ENCODE measurements around the gene TMCC3.
"Not testable (repeated sequence)": the region's sequence is repeated elsewhere in the genome, so short reads cannot be mapped to it uniquely, and the experiment has no call there.

The TMCC3 gene

DNA sequence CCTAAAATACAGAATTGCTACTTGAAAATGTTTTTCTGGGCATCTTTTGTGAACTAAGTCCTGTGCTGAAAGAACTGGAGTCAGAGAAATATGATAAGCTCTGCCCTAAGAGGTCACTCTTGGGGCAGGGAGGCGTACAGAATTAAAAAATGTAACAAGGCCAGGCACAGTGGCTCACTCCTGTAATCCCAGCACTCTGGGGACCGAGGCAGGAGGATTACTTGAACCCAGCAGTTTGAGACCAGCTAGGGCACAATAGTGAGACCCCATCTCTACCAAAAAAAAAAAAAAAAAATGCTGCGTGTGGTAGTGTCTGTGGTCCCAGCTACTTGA, 46.0 kb downstream of the TMCC3 start:
- DNase-seq (ENCODE audit: extremely low read depth in 1 of 2, low read depth in 1 of 2) = no peak

DNA sequence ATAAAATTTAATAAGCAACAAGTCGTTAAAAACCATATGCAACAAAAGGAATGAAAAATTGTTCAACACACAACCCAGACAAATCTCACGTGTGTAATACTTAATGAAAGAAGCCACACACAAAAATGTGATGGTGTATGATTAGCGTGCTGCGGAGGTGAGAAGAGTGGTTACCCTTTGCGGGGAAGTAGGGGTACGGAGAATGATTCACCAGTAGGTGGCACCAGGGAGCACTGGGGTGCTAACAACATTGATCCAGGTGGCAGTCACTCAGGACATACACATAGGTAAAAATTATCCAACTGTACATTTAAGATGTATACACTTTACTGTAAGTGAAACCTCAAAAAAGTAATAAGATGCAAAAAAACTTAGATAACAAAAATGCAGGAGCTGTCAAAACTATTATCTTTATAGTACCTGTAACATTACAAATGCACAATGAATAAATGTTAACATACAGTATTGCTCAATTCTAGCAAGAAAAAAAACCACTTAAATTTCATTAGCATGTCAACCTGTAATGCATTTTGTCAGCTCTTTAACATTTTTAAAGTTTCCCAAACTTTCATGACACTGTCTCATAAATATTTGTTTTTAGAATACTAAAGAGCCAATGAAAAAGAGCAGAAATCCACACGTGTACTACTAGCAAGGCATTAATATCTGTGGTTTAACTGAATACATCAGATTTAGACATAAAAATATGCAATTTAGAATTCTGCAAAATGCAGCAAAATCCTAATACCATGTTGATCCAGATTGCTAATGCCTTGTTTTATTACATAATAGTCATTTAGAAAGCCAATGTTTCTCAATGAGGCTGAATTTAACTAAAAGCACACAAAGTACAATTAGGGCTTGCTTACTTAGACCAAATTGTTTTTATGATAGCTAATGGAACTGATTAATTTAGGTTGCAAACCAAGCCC, 46.7 kb downstream of the TMCC3 start:
- DNase-seq (ENCODE audit: extremely low read depth in 1 of 2, low read depth in 1 of 2) = peak; percentile 3 to 29

DNA sequence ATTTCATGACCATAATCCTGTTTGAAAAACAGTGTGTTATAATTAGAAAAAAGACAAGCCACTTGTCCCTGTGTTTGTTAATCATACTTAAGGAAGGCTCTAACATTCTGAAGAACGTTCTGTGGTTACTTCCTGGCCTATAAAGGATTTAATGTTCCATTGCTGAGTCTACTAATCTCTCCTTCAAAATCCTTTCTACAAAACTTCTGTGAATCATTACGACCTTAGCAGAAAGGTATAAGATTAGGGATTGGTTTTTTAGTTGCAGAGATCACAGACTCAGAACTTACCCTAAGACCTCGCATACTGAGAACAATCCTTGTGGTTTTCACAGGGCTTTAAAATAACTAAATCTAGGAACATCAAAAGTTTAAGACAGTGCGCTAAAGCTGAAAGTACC, 48.3 kb downstream of the TMCC3 start:
- no peak for DNase-seq (ENCODE audit: extremely low read depth in 1 of 2, low read depth in 1 of 2)

DNA sequence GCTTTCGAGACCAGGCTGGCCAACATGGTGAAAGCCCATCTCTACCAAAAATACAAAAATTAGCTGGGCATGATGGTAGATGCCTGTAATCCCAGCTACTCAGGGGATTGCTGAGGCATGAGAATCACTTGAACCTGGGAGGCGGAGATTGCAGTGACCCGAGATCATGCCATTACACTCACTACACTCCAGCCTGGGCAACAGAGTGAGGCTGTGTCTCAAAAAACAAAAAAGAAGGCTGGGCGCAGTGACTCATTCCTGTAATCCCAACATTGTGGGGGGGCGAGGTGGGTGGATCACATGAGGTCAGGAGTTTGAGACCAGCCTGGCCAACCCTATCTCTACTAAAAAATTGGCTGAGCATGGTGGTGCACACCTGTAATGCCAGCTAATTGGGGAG, 49.0 kb downstream of the TMCC3 start:
- DNase-seq (ENCODE audit: extremely low read depth in 1 of 2, low read depth in 1 of 2) = not testable (repeated sequence)

DNA sequence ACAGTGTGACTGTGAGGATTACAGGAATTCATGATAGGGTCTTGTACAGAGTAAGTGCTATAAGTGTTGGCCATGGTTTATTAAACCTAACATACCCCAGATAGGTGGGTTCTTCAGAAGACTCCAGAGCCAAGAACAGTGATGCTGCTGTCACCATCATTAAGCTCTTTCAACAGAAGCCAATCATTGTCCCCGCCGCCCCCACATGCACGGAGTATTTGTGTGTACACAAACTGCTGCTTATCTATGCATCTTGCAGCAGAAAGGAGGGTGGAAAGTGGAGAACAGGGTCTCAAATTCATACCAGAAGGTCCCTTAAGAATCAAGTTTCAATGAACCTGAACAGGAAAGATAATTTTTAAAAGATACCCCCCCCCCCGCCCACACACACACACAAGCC, 51.2 kb downstream of the TMCC3 start:
- no peak for DNase-seq (ENCODE audit: extremely low read depth in 1 of 2, low read depth in 1 of 2)

DNA sequence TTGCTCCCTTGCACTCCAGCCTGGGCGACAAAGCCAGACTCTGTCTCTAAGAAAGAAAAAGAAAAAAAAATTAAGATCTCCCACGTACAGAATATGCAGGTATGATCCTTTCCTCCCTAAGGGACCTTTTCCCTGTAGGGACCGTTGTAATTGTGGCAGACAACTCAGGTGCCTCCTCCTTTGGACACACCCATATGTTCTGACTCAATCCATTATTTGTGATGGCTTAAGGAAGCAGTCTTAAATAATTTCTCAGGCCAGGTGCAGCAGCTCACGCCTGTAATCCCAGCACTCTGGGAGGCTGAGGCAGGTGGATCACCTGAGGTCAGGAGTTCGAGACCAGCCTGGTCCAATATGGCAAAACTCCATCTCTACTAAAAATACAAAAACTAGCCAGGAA, 53.1 kb downstream of the TMCC3 start:
- no peak for DNase-seq (ENCODE audit: extremely low read depth in 1 of 2, low read depth in 1 of 2)

DNA sequence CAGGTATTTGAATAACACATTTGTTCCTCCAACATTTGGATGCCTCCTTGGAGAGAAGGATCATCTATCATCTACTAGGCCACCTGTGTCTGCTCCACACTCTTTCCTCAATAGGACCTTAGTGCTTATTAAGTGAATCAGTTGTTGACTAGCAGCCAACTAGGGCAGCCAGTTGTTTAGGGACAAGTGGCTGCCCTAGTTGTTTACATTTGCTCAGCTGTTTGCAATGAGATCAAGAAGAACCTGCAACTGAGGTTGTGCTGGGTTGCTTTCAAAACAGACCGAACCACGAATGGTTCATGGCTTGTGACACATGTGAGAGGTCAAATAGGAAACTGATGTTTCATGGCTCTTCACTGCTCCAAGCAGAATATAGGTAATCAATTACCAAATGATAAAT, 53.8 kb downstream of the TMCC3 start:
- no peak for DNase-seq (ENCODE audit: extremely low read depth in 1 of 2, low read depth in 1 of 2)

DNA sequence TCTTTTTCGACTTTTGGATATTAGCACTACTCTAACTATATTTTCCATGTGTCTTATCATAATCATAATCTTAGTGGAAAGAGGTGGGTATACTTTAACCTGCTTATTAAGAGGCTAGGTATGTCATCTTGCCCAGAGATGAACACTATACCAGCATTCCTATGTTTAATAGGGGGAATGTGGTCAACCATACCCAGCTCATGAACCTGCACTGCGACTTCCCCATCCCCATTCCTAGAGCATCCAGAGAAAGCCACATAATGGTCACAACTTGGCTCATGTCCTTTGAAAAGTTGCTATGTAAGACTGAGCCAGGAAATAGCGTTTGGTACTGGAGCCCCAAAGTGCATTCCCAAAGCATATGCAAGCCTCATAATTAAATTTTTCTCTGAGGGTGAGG, 55.2 kb downstream of the TMCC3 start:
- no peak for DNase-seq (ENCODE audit: extremely low read depth in 1 of 2, low read depth in 1 of 2)

DNA sequence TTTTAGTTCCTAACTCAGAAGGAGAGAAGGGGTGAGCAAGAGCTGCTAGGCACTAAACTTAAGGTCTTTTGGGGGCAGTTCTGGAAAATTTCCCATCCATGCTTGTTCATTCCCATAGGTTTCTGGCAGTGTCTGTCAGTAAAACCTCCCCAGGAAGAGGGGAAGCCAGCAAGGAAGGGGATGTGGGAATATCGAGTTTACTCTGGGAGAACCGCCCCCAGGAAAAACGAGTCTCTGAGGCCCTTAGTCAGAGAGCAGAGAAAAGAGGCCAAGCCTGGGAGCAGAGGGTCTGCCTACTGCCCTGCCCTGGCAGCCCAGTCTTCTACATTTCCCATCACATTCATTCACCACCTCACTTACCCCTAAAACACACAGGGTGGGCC, 55.9 kb downstream of the TMCC3 start:
- DNase-seq (ENCODE audit: extremely low read depth in 1 of 2, low read depth in 1 of 2) = no peak

DNA sequence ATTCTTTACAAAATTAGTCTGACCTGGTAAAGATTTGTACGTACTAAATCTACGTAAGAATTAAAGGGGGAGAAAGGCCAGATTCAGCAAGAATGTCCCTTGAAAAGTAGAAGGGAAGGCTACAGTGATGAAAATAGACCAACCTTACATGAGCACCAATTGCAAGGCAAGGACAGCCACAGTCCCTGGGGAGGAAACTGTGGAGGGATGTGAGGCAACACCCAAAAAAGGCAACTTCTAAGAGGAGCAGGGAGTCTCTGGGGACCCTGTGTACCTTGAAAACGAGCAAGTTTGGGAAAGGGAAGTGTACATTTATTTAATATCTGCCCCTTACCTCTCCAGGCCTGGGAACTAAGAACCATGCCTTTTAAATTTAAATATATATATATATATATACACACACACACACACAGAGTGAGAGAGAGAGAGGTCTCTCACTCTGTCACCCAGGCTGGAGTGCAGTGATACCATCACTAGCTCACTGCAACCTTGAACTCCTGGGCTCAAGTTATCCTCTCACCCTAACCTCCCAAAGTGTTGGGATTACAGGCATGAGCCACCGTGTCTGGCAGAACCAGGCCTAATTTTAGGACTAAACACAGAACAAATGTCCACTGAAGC, 56.4 kb downstream of the TMCC3 start:
- DNase-seq (ENCODE audit: extremely low read depth in 1 of 2, low read depth in 1 of 2) = no peak

DNA sequence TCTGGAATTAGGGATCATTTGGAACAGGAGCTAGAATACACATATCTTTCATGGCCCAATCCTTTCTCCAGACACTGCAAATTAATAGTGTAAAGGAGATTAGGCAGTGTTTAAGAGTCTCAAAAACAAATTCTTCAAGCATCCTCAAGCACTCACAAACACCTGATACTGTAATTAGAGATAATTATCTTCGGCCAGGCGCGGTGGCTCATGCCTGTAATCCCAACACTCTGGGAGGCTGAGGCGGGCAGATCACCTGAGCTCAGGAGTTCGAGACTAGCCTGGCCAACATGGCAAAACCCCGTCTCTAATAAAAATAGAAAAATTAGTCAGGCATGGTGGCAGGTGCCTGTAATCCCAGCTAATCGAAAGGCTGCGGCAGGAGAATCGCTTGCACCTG, 57.6 kb downstream of the TMCC3 start:
- DNase-seq (ENCODE audit: extremely low read depth in 1 of 2, low read depth in 1 of 2) = not testable (repeated sequence)

DNA sequence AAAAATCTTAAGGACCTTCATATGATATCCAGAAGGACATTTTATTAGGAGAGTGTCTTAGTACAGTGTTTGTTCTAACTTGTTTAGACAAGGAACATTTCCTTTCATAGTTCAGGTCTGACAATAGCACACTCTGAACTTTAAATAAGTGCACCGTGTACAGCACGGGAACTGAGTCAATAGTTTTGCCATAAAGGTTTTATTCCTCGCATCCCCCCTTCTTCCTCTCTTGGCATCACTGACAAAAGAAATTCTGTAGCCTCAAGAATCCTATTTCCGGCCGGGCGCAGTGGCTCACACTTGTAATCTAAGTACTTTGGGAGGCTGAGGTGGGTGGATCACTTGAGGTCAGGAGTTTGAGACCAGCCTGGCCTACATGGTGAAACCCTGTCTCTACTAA, 58.3 kb downstream of the TMCC3 start:
- DNase-seq (ENCODE audit: extremely low read depth in 1 of 2, low read depth in 1 of 2) = no peak

DNA sequence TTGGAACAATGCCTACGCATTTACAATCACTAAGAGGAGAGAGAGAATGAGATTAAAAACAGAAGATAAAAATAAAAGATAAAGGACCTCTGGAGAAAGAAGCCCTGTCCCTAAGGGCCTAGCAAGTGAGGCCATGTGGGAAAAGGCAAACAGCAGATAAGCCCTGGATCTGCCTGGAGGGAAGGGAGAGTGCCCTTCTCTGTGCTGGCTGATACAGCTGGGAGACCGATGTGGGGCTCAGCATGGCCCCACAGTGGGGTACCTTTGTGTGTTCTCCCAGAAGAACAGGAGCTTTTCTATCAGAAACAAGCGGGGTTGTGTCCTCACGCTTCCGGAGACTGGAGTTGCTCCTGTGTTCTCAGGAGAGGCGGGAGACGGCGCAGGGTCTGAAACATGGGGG, 59.9 kb downstream of the TMCC3 start:
- DNase-seq (ENCODE audit: extremely low read depth in 1 of 2, low read depth in 1 of 2) = no peak

DNA sequence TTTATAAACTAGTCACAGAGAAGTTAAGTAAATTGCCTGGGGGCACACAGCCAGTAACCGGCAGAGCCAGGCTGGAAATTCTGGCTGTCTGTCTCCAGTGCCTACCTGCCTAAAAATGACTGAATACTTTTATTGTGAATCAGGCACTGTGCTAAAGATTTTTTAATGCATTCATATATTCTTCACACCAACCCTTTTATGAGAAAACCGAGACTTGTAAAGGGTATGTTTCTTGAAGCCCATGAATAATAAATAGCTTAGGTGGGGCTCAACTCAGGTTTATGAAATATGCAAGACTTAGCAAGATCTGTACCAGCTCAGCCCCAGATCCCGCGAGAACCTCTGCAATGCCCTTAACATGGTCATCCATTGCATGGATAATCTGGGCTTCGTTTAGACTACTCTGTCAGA, 60.8 kb downstream of the TMCC3 start:
- no peak for DNase-seq (ENCODE audit: extremely low read depth in 1 of 2, low read depth in 1 of 2)

DNA sequence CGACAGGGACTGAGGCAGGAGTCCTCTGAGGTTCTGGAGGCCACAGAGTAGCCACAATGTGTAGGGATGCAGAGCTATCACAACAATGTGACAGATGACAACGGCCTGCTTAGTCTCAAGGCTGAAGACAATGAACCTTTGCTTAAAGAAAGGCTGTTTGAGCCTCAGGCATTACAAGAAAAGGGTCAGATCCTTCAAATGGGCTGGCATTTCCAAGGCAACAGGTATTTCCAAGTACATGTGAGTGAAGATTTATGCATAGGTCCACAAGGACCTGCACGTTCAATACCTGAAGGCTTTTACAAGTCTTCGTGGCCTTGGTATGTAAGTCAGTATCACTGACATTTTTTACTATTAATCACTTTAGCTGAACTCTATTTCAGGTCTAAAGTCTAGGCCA, 62.0 kb downstream of the TMCC3 start:
- no peak for DNase-seq (ENCODE audit: extremely low read depth in 1 of 2, low read depth in 1 of 2)

DNA sequence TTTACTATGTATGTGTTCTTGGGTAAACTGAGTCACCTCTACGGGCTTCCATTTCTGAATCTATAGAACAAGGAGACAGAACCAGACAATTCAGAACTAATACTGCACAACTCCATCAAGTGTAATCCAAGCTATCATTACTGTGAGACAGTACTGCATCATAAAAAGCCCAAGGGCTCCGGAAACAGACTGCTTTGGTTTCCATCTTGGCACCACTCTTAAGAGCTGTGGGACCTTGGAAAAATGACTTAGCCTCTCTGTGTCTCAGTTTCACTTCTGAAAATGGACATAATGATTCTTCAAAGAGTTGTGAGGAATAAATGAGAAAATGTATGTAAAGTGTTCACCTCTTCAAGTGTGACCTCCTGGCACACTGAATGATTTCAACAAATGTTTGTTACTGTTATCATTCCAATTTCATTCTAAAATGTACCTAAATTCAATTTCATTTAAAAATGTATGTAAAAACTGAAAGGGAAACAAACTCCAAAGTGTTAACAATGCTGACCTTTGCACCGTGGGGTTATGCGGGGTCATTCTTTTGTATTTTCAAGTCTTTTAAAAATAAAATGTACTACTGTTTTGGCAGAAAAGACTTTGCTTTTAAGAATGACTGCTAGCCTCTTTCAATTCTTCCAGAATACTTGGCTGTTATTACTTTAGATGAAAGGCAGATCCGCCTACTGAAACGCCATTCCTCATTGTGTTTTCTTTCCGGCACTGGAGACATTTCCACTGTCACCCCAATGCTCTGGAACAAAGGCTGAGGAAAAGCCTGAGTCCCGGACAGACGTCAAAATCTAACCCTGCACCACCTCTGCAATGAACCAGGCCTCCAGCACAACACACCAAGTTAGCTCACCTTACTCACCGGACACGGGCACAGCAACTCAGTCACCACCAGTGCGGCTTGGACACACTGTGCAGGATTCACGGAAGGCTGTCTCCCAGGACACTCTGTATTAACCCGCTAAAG, 62.8 kb downstream of the TMCC3 start:
- no peak for DNase-seq (ENCODE audit: extremely low read depth in 1 of 2, low read depth in 1 of 2)

DNA sequence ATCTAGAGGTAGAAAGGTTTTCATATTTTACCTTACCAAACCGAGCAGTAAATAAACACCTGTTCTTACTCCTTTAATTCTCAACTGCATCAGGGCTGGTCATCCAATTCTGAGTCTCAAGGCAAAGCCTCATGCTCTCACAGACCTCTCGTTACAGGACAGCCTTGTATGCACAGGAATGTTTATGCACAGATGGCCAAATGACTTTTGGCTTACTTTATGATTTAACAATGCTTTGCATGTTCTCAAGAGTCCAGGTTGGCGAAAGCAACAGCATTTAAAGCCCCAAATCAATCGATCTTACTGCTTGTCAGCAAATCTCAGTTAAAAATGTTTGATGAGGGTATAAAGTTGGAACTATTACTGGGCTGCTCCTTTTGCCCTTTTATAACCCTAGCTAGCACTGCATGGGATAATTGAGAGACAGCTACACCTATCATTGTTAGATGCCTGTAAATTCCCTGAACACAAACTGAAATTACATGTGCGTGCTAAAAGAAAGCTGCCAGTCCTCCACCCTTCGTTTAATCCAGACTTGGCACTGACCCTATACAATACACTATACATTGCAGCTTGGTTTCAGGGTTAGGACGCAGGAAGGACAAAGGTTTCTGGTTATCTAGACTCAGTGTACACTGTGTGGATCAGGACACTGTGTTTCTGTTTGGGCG, 63.6 kb downstream of the TMCC3 start:
- no peak for DNase-seq (ENCODE audit: extremely low read depth in 1 of 2, low read depth in 1 of 2)

DNA sequence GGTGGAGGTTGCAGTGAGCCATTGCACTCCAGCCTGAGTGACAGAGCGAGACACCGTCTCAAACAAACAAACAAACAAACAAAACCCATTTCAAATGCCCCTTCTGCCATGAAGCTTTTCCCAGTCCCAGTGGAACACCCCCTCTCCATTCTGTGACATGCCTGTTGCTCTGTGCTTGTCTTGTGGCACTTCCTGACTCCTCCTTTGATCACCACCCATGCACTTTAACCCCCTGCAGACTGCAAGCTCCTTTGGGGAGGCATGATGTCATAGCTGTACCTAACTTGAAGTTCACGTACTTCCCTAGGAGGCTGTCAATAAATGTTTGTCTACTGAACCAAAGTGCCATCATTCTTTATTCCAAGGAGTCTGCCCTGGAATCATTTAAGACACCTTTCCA, 64.7 kb downstream of the TMCC3 start:
- DNase-seq (ENCODE audit: extremely low read depth in 1 of 2, low read depth in 1 of 2) = no peak

DNA sequence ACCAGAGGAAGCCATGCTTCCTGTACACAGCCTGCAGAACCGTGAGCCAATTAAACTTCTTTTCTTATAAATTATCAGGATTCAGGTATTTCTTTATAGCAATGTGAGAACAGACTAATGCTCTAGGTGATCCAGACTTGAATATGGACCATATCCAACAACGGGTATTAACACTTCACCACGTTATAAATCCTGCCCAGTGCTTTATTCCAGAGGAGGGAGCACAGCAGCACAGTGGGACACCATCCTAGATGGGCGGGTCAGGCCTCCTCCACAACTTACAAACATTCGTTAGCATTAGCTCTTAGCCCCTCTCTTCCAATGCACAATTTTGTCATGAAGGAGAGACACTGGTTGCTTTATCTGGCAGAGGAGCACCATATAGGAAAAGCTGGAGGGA, 66.0 kb downstream of the TMCC3 start:
- no peak for DNase-seq (ENCODE audit: extremely low read depth in 1 of 2, low read depth in 1 of 2)

DNA sequence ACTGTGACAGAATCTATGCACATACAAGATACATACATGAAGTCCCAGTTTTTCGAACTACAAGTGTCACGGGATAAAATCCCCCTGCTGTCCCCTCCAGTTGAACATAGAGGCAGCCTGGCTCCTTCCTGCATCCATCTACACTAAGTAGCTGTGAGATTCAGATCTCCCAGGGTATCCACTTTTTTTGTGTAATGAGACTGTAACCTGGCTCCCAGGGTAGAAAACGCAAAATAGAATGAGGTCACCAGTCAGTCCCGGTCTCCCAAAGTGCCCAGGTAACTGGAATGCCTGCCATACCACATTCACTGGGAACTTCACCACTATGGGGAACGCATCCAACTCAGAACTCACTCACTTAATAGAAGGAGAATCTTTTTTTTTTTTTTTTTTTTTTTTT, 67.8 kb downstream of the TMCC3 start:
- no peak for DNase-seq (ENCODE audit: extremely low read depth in 1 of 2, low read depth in 1 of 2)

Measured in activated CD8-positive, alpha-beta memory T cell treated with anti-CD3 and anti-CD28 coated beads for 1 hour (primary cell).